Activated T-helper 1 cell treated with Interleukin-2 at 50 U/mL for 16 hours (primary cell): ENCODE measurements around the gene CD9.
"Not testable (repeated sequence)": the region's sequence is repeated elsewhere in the genome, so short reads cannot be mapped to it uniquely, and the experiment has no call there.

Source experiments
- DNase-seq: peaks from one replicate; pipeline ENCODE4 v3.0.0-alpha.2; 2020; ENCODE audit warnings: low read depth

The CD9 gene

GRCh38 chr12:6199531-6200255 is 507 bp upstream of the CD9 start:
- no peak for DNase-seq

- DNase-seq: no peak
Measured at GRCh38 chr12:6201213-6201608, 1.0 kb downstream of the CD9 start.

- DNase-seq: no peak
Measured at GRCh38 chr12:6201826-6202225, 1.6 kb downstream of the CD9 start.

GRCh38 chr12:6202304-6202703 is 2.1 kb downstream of the CD9 start:
- DNase-seq: no peak

GRCh38 chr12:6202846-6203245 is 2.6 kb downstream of the CD9 start:
- DNase-seq: no peak

GRCh38 chr12:6203601-6204000 is 3.4 kb downstream of the CD9 start:
- DNase-seq: no peak

- DNase-seq: no peak
Measured at GRCh38 chr12:6204533-6205143, 4.4 kb downstream of the CD9 start.

- no peak for DNase-seq
Measured at GRCh38 chr12:6205144-6205539, 4.9 kb downstream of the CD9 start.

- no peak for DNase-seq
Measured at GRCh38 chr12:6205761-6206160, 5.6 kb downstream of the CD9 start.

- no peak for DNase-seq
Measured at GRCh38 chr12:6206327-6206726, 6.1 kb downstream of the CD9 start.

- DNase-seq: no peak
Measured at GRCh38 chr12:6207259-6207925, 7.2 kb downstream of the CD9 start.

- no peak for DNase-seq
Measured at GRCh38 chr12:6208130-6208529, 7.9 kb downstream of the CD9 start.

GRCh38 chr12:6209428-6209827 is 9.2 kb downstream of the CD9 start:
- not testable (repeated sequence) for DNase-seq

GRCh38 chr12:6211421-6211869 is 11.2 kb downstream of the CD9 start:
- DNase-seq: no peak

- DNase-seq: no peak
Measured at GRCh38 chr12:6212086-6212485, 11.9 kb downstream of the CD9 start.

- no peak for DNase-seq
Measured at GRCh38 chr12:6213969-6214368, 13.8 kb downstream of the CD9 start.

GRCh38 chr12:6214633-6215032 is 14.4 kb downstream of the CD9 start:
- no peak for DNase-seq

- DNase-seq: no peak
Measured at GRCh38 chr12:6215120-6215807, 15.1 kb downstream of the CD9 start.

GRCh38 chr12:6215932-6216494 is 15.8 kb downstream of the CD9 start:
- no peak for DNase-seq

GRCh38 chr12:6216581-6216980 is 16.4 kb downstream of the CD9 start:
- DNase-seq: no peak

GRCh38 chr12:6218347-6218925 is 18.2 kb downstream of the CD9 start:
- DNase-seq: no peak

GRCh38 chr12:6219980-6220379 is 19.8 kb downstream of the CD9 start:
- no peak for DNase-seq
